GM21360 (cell line): Measurements from ENCODE around the gene PRRC2B.
"Not testable (repeated sequence)": the region's sequence is repeated elsewhere in the genome, so short reads cannot be mapped to it uniquely, and the experiment has no call there.

Experiments
- ATAC-seq: cut with Tn5 transposase; IDR thresholded peaks from one replicate; pipeline ENCODE4 v1.9.1; 2021; ENCODE audit warnings: mild to moderate bottlenecking, moderate library complexity; ENCODE audit not compliant: unreplicated experiment

Gene PRRC2B

GRCh38 chr9:131528886-131529505 lies 135.1 kb downstream of the PRRC2B start:
- ATAC-seq, result no peak

- no peak for ATAC-seq
Measured at GRCh38 chr9:131529597-131530545, 136.0 kb downstream of the PRRC2B start.

- ATAC-seq, result peak; percentile 23
Measured at GRCh38 chr9:131530546-131530919, 136.6 kb downstream of the PRRC2B start.

GRCh38 chr9:131530920-131531832 lies 137.3 kb downstream of the PRRC2B start, which contains the start of gene UCK1:
Gene UCK1 (minus strand): TSS chr9:131531263. CDS start chr9:131531174, 89 bp downstream.
- ATAC-seq, result peak; percentile 76

GRCh38 chr9:131534721-131535237 lies 140.9 kb downstream of the PRRC2B start:
- no peak for ATAC-seq

GRCh38 chr9:131537946-131538345 lies 144.1 kb downstream of the PRRC2B start:
- no peak for ATAC-seq

GRCh38 chr9:131539223-131539923 lies 145.5 kb downstream of the PRRC2B start:
- ATAC-seq, result no peak

- no peak for ATAC-seq
Measured at GRCh38 chr9:131543141-131543540, 149.3 kb downstream of the PRRC2B start.

GRCh38 chr9:131545003-131545785 lies 151.3 kb downstream of the PRRC2B start, which contains the start of gene PRRT1B:
Gene PRRT1B (plus strand): TSS chr9:131545523. CDS start chr9:131545616, 93 bp downstream.
- ATAC-seq, result no peak

- no peak for ATAC-seq
Measured at GRCh38 chr9:131545786-131546335, 152.0 kb downstream of the PRRC2B start.

GRCh38 chr9:131546336-131547084 lies 152.6 kb downstream of the PRRC2B start:
- no peak for ATAC-seq

GRCh38 chr9:131549186-131549585 lies 155.3 kb downstream of the PRRC2B start:
- ATAC-seq, result not testable (repeated sequence)
